CD4-positive, alpha-beta T cell treated with Interleukin-21 for 1 hour (primary cell): ENCODE measurements around the gene RANBP1.
"Not testable (repeated sequence)": the region's sequence is repeated elsewhere in the genome, so short reads cannot be mapped to it uniquely, and the experiment has no call there.

Source experiments
- DNase-seq: peaks from one replicate; pipeline ENCODE4 v3.0.0-alpha.2; 2020

RANBP1 gene

GRCh38 chr22:20115691-20116375 is at the start of gene RANBP1:
TSS of gene RANBP1 (plus strand) at chr22:20116104. CDS start at chr22:20116185, 81 bp downstream.
- DNase-seq, result no peak

GRCh38 chr22:20066617-20067383 is 49.1 kb upstream of the RANBP1 start:
- DNase-seq, result no peak

GRCh38 chr22:20067384-20067682 is 48.6 kb upstream of the RANBP1 start:
- not testable (repeated sequence) for DNase-seq

- no peak for DNase-seq
Observed at GRCh38 chr22:20068640-20069039, 47.3 kb upstream of the RANBP1 start.

GRCh38 chr22:20069331-20070042 is 46.4 kb upstream of the RANBP1 start:
- DNase-seq, result no peak

GRCh38 chr22:20071524-20071972 is 44.4 kb upstream of the RANBP1 start:
- no peak for DNase-seq

GRCh38 chr22:20076627-20077172 is 39.2 kb upstream of the RANBP1 start:
- no peak for DNase-seq

- DNase-seq, result peak; percentile 72
Observed at GRCh38 chr22:20079745-20080444, 36.0 kb upstream of the RANBP1 start, which contains the start of gene DGCR8. TSS of gene DGCR8 (plus strand) at chr22:20080241. CDS start at chr22:20085964, 5,723 bp downstream.

GRCh38 chr22:20080445-20080775 is 35.5 kb upstream of the RANBP1 start:
- DNase-seq, result peak; percentile 73

GRCh38 chr22:20080776-20081654 is 34.9 kb upstream of the RANBP1 start:
- DNase-seq, result no peak

- no peak for DNase-seq
Observed at GRCh38 chr22:20083157-20083890, 32.6 kb upstream of the RANBP1 start.

- no peak for DNase-seq
Observed at GRCh38 chr22:20083891-20084546, 31.9 kb upstream of the RANBP1 start.

- no peak for DNase-seq
Observed at GRCh38 chr22:20084547-20085413, 31.1 kb upstream of the RANBP1 start.

GRCh38 chr22:20085651-20086050 is 30.3 kb upstream of the RANBP1 start:
- DNase-seq, result no peak

- no peak for DNase-seq
Observed at GRCh38 chr22:20086101-20086599, 29.8 kb upstream of the RANBP1 start.

- DNase-seq, result no peak
Observed at GRCh38 chr22:20086763-20087162, 29.1 kb upstream of the RANBP1 start.

GRCh38 chr22:20087319-20088262 is 28.3 kb upstream of the RANBP1 start:
- DNase-seq, result no peak

GRCh38 chr22:20088263-20088648 is 27.6 kb upstream of the RANBP1 start:
- no peak for DNase-seq
